Activated naive CD8-positive, alpha-beta T cell treated with anti-CD3 and anti-CD28 coated beads, Interleukin-2, amount 10 ng/mL, durations not matched to agents 7 days and 5 days (primary cell): ENCODE measurements around the gene PPP2R5E. TPM values are rescaled to one million over a fixed set of nuclear protein-coding genes. Genes with fewer than 3 reads are reported as not detected.

ENCODE experiments used
- ATAC-seq: fragments of 150-1000 bp; cut with Tn5 transposase; one replicate; pipeline ENCODE4 v1.10.0; 2021; ENCODE audit warnings: low read depth, moderate library complexity
- POLR2A ChIA-PET: fragments of 350-600 bp; sonication (Branson Sonifier 250); formaldehyde crosslinking; loops from one replicate; lab custom pipeline; 2021; ENCODE audit warnings: antibody characterized with exemption; lab: Charles Lee
- DNase-seq: peaks from one replicate; pipeline ENCODE4 v3.0.0; 2021
- H3K27ac Mint-ChIP-seq: one replicate; pipeline ENCODE4 v1.8.0; 2022; ENCODE audit warnings: mild to moderate bottlenecking, mixed read lengths
- H3K27me3 Mint-ChIP-seq: one replicate; pipeline ENCODE4 v1.8.0; 2022; ENCODE audit warnings: mild to moderate bottlenecking, moderate library complexity, mixed read lengths
- H3K36me3 Mint-ChIP-seq: one replicate; pipeline ENCODE4 v1.8.0; 2021; ENCODE audit warnings: mild to moderate bottlenecking, mixed read lengths
- H3K4me1 Mint-ChIP-seq: one replicate; pipeline ENCODE4 v1.8.0; 2021; ENCODE audit warnings: mixed read lengths
- H3K4me3 Mint-ChIP-seq: one replicate; pipeline ENCODE4 v1.8.0; 2022; ENCODE audit warnings: mild to moderate bottlenecking, moderate library complexity, mixed read lengths
- H3K9me3 Mint-ChIP-seq: one replicate; pipeline ENCODE4 v1.8.0; 2021; ENCODE audit warnings: mixed read lengths
- total RNA-seq, 2 experiments: library from RNA; stranded (reverse); gene quantifications; one replicate each; pipeline ENCODE4 v1.2.3, GENCODE V29; 2021

PPP2R5E gene
- total RNA-seq, 2 experiments from 2014 or later: 46.5 to 48.4 TPM

- H3K4me1 Mint-ChIP-seq: no peaks in the 10 kb centered on the region
- no peak for ATAC-seq
- peaks cover 24% of the 10 kb centered on the region for H3K27me3 Mint-ChIP-seq
- no peak overlapping the region for H3K4me3 Mint-ChIP-seq
- DNase-seq: no peak
- H3K27ac Mint-ChIP-seq: no peak overlapping the region
- no peaks in the 10 kb centered on the region for H3K36me3 Mint-ChIP-seq
- peaks cover 3% of the 10 kb centered on the region for H3K9me3 Mint-ChIP-seq
- POLR2A ChIA-PET: no interaction called here
These were observed 180.8 kb downstream of the PPP2R5E start for GRCh38 chr14:63362389-63362819.

DNA sequence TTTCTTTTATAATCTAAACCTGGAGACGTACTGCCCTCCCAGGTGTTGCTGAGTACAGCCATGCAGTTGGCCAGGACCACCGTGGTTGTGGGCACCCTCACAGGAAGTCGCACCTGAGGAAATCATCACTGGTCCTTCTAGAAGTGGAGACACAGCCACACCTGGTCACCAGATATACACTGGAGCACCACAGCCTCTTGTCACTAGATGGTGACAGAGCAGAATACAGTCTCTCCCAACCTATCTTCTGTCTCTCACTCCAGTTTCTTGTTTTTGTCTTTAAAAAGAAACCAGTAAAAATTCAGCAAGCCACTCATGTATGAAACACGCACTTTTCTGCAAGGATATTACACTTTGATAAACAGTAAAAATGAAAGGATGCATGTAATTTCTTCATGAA is 181.4 kb downstream of the PPP2R5E start:
- POLR2A ChIA-PET: no interaction called here
- no peaks in the 10 kb centered on the region for H3K36me3 Mint-ChIP-seq

GRCh38 chr14:63357841-63358240 is 185.3 kb downstream of the PPP2R5E start:
- Mint-ChIP-seq H3K36me3 (no peaks in the 10 kb centered on the region), H3K4me3 (no peak overlapping the region)
- POLR2A ChIA-PET: no interaction called here

More for the DNA sequence above, 181.4 kb downstream of the PPP2R5E start:
- H3K4me3 Mint-ChIP-seq: no peak overlapping the region
- H3K4me1 Mint-ChIP-seq: no peaks in the 10 kb centered on the region
- H3K27me3 Mint-ChIP-seq: peaks cover 22% of the 10 kb centered on the region
- ATAC-seq (no peak), DNase-seq (no peak)
- no peak overlapping the region for H3K27ac Mint-ChIP-seq
- H3K9me3 Mint-ChIP-seq: peaks cover 3% of the 10 kb centered on the region

GRCh38 chr14:63345826-63346225 is 197.4 kb downstream of the PPP2R5E start:
- Mint-ChIP-seq H3K4me1 (no peaks in the 10 kb centered on the region), H3K27ac (no peak overlapping the region), H3K27me3 (peaks cover 62% of the 10 kb centered on the region), H3K9me3 (no peaks in the 10 kb centered on the region), H3K36me3 (no peaks in the 10 kb centered on the region), H3K4me3 (no peak overlapping the region)
- POLR2A ChIA-PET: no interaction called here
- ATAC-seq (no peak), DNase-seq (no peak)

More at GRCh38 chr14:63357841-63358240, 185.3 kb downstream of the PPP2R5E start:
- no peak for ATAC-seq
- Mint-ChIP-seq H3K4me1 (no peaks in the 10 kb centered on the region), H3K27ac (no peak overlapping the region), H3K9me3 (no peaks in the 10 kb centered on the region), H3K27me3 (peaks cover 33% of the 10 kb centered on the region)
- DNase-seq: no peak

GRCh38 chr14:63344336-63344735 is 198.8 kb downstream of the PPP2R5E start:
- Mint-ChIP-seq H3K9me3 (no peaks in the 10 kb centered on the region), H3K27me3 (peaks cover 57% of the 10 kb centered on the region), H3K27ac (no peak overlapping the region), H3K36me3 (no peaks in the 10 kb centered on the region), H3K4me3 (no peak overlapping the region), H3K4me1 (no peaks in the 10 kb centered on the region)
- DNase-seq (no peak), ATAC-seq (no peak)
- POLR2A ChIA-PET: no interaction called here

GRCh38 chr14:63343878-63344277 is 199.3 kb downstream of the PPP2R5E start:
- Mint-ChIP-seq H3K27ac (no peak overlapping the region), H3K4me3 (no peak overlapping the region), H3K9me3 (no peaks in the 10 kb centered on the region), H3K27me3 (peaks cover 52% of the 10 kb centered on the region), H3K36me3 (no peaks in the 10 kb centered on the region), H3K4me1 (no peaks in the 10 kb centered on the region)
- POLR2A ChIA-PET: no interaction called here
- ATAC-seq (no peak), DNase-seq (no peak)

DNA sequence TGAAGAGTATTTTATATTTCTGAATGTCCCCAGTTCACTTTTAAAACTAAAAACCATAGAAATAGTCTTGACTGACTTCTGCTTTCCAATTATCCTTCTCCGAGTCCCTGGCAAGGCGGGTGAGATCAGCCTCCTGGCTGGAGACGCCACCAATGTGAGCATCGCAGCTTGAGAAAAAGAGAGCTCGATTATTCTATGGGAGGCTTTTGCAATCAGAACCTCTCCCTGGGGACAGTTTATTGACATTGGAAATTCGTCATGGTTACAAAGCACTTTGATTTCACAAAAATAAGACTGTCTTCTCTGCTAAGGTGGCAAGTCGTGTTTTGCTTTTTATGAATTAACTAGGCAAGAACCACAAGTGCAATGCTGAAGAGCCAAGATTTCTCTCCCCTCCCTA is 200.8 kb downstream of the PPP2R5E start:
- Mint-ChIP-seq H3K36me3 (no peaks in the 10 kb centered on the region), H3K27me3 (peaks cover 45% of the 10 kb centered on the region), H3K4me1 (no peaks in the 10 kb centered on the region), H3K4me3 (no peak overlapping the region), H3K9me3 (peaks cover 2% of the 10 kb centered on the region), H3K27ac (no peak overlapping the region)
- ATAC-seq (no peak), DNase-seq (no peak)
- POLR2A ChIA-PET: no interaction called here

- Mint-ChIP-seq H3K4me3 (no peak overlapping the region), H3K27ac (no peak overlapping the region), H3K27me3 (peaks cover 11% of the 10 kb centered on the region), H3K9me3 (no peaks in the 10 kb centered on the region), H3K4me1 (no peaks in the 10 kb centered on the region), H3K36me3 (no peaks in the 10 kb centered on the region)
- DNase-seq (no peak), ATAC-seq (no peak)
- POLR2A ChIA-PET: no interaction called here
These were observed 214.1 kb downstream of the PPP2R5E start for GRCh38 chr14:63328787-63329737.

- ATAC-seq: no peak
- Mint-ChIP-seq H3K9me3 (no peaks in the 10 kb centered on the region), H3K4me3 (no peak overlapping the region), H3K27ac (no peak overlapping the region), H3K36me3 (no peaks in the 10 kb centered on the region), H3K27me3 (peaks cover 6% of the 10 kb centered on the region), H3K4me1 (no peaks in the 10 kb centered on the region)
- POLR2A ChIA-PET: no interaction called here
- DNase-seq: no peak
These were observed 216.3 kb downstream of the PPP2R5E start for GRCh38 chr14:63326840-63327239.

- DNase-seq (no peak), ATAC-seq (no peak)
- no peaks in the 10 kb centered on the region for H3K36me3 Mint-ChIP-seq
- POLR2A ChIA-PET: no interaction called here
- no peak overlapping the region for H3K4me3 Mint-ChIP-seq
- H3K27ac Mint-ChIP-seq: no peak overlapping the region
- peaks cover 4% of the 10 kb centered on the region for H3K27me3 Mint-ChIP-seq
- H3K9me3 Mint-ChIP-seq: no peaks in the 10 kb centered on the region
- H3K4me1 Mint-ChIP-seq: no peaks in the 10 kb centered on the region
These were observed 220.1 kb downstream of the PPP2R5E start for GRCh38 chr14:63322897-63323573.

DNA sequence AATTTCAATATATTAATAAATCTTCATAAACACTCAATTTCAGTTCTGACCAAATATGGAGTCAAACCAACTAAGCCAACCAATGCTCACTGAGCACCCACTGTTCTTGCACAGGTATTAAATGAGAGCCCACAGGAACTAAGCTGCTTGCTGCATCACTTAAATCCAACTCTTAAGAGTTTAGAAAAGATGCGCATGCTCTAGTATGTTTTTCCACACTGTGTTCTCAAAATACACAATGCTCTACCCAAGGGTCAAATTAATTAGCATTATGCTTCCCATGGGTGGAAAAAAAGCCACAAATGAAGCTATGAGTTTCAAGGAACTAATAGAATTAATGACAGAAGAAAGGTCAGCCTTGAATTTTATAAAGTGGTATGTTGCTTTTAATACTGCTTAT is 220.7 kb downstream of the PPP2R5E start:
- ATAC-seq (no peak), DNase-seq (no peak)
- POLR2A ChIA-PET: no interaction called here
- no peaks in the 10 kb centered on the region for H3K36me3 Mint-ChIP-seq
- H3K9me3 Mint-ChIP-seq: no peaks in the 10 kb centered on the region
- peaks cover 4% of the 10 kb centered on the region for H3K27me3 Mint-ChIP-seq
- no peak overlapping the region for H3K4me3 Mint-ChIP-seq
- no peaks in the 10 kb centered on the region for H3K4me1 Mint-ChIP-seq
- no peak overlapping the region for H3K27ac Mint-ChIP-seq
